Urinary bladder (tissue), 4 donors: ENCODE results near the gene TTLL6. TPM values are rescaled to one million over a fixed set of nuclear protein-coding genes. Genes with fewer than 3 reads are reported as not detected.
"Not testable (repeated sequence)": the region's sequence is repeated elsewhere in the genome, so short reads cannot be mapped to it uniquely, and the experiment has no call there.

Experiments
- DNase-seq: peaks from one replicate; pipeline ENCODE4 v3.0.0-alpha.2; 2015; ENCODE audit errors: extremely low spot score
- H3K27ac ChIP-seq: one replicate; pipeline ENCODE4 v1.5.1; 2013; ENCODE audit warnings: low read depth, mild to moderate bottlenecking, moderate library complexity
- H3K36me3 ChIP-seq: one replicate; pipeline ENCODE4 v1.6.1; 2013; ENCODE audit warnings: mild to moderate bottlenecking, moderate library complexity; ENCODE audit not compliant: insufficient read depth
- H3K4me1 ChIP-seq: one replicate; pipeline ENCODE4 v1.6.1; 2013; ENCODE audit warnings: mild to moderate bottlenecking, moderate library complexity; ENCODE audit not compliant: insufficient read depth
- H3K4me3 ChIP-seq: one replicate; pipeline ENCODE4 v1.5.1; 2013; ENCODE audit warnings: low read depth, low read length
- WGBS: extraction: QIAGEN DNeasy Blood & Tissue Kit; methylation state at CpG from one replicate; pipeline ENCODE4 v1.1.7; 2013; 5-methylcytosine and 5-hydroxymethylcytosine counted together
- polyA plus RNA-seq: library from polyadenylated mRNA; stranded (reverse); fragments of 200-250 nt; gene quantifications from one replicate; pipeline ENCODE4 v1.2.3, GENCODE V29; 2013
- total RNA-seq: library from RNA; depleted of rRNA; stranded (reverse); fragments of >200 nt; gene quantifications from one replicate; pipeline ENCODE4 v1.2.3, GENCODE V29; 2014
- donor health status: healthy with polysubstance abuse.
- donor health status: healthy.

Gene TTLL6
- not detected for total RNA-seq
- 0.15 TPM for polyA plus RNA-seq

GRCh38 chr17:48816774-48817590 lies at the start of gene TTLL6:
TSS of gene TTLL6 (minus strand) at chr17:48817229. CDS start at chr17:48817072, 157 bp downstream.
- H3K27ac ChIP-seq = no peak within 1 kb of the TSS
- H3K4me3 ChIP-seq = peak within 1 kb of the TSS; percentile 32
- no peaks in the 10 kb centered on the region for H3K4me1 ChIP-seq
- peak; percentile 69 for DNase-seq
- 2% methylated on average over 64 of the region's 64 CpGs for WGBS
- H3K36me3 ChIP-seq = no peaks in the 10 kb centered on the region

- Histone ChIP-seq H3K4me3 (no peak overlapping the region), H3K27ac (no peak overlapping the region), H3K36me3 (peaks cover 15% of the 10 kb centered on the region), H3K4me1 (no peaks in the 10 kb centered on the region)
- 88% methylated on average over 4 of the region's 4 CpGs for WGBS
- DNase-seq = no peak
Observed at GRCh38 chr17:48860456-48860855, 43.4 kb upstream of the TTLL6 start.

DNA sequence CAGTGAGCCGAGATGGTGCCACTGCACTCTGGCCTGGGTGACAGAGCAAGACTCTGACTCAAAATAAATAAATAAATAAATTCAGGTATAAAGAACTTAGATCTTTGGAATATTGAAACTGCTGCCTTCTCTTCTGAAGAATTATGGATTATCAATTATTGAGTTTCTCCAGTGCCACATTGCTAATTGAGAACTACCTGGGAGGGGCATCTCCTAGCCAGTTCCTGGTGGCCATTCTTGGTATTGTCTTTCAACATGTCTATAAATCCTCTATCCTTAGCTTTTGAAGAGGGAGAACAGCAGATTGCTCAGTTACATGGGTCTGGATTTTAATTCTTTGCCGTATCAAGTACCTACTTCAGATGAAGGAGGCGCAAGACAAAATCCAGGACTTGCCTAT lies 43.0 kb upstream of the TTLL6 start:
- no peak overlapping the region for H3K4me3 ChIP-seq
- 96% methylated on average over 3 of the region's 3 CpGs for WGBS
- no peak overlapping the region for H3K27ac ChIP-seq
- no peaks in the 10 kb centered on the region for H3K4me1 ChIP-seq
- peaks cover 14% of the 10 kb centered on the region for H3K36me3 ChIP-seq
- no peak for DNase-seq

- no peak for DNase-seq
- Histone ChIP-seq H3K4me3 (no peak overlapping the region), H3K4me1 (no peaks in the 10 kb centered on the region), H3K36me3 (peaks cover 15% of the 10 kb centered on the region), H3K27ac (no peak overlapping the region)
- 69% methylated on average over 3 of the region's 3 CpGs for WGBS
Observed at GRCh38 chr17:48856122-48856821, 39.2 kb upstream of the TTLL6 start.

DNA sequence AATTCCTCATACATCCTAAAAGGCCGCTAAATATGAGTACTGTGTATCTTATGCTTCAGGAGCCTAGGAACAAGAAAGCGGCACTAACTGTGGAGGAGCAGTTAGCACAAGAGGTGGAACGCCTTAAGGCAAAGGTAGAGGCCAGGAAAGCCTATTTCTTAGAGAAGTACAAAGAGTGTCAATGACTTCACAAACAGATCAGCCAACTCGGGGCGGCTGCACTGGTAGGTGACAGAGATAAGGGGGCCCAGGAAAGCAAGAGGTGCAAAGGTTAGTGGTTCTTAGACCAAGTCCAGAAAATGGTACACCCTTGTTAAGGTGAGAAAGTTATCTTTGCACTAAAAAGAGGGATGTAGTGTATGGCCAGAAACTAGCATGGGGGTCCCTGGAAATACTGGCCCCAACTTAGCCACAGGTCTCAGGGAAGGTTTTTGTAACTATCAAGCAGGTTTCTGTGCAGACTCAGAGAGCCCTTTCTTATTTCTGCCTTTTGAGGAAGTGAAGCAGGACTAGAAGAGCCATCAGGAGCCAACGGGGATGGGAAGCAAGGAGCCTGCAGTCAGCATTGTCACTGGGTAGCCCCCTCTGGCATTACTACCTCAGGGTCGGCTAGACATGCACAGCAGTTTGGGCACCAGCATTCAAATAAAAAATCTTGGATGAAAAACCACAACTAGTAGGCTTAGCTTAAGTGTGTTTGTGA lies 37.9 kb upstream of the TTLL6 start:
- H3K27ac ChIP-seq = no peak overlapping the region
- H3K4me3 ChIP-seq = no peak overlapping the region
- peaks cover 11% of the 10 kb centered on the region for H3K36me3 ChIP-seq
- H3K4me1 ChIP-seq = no peaks in the 10 kb centered on the region
- WGBS = 86% methylated on average over 7 of the region's 7 CpGs
- DNase-seq = no peak

DNA sequence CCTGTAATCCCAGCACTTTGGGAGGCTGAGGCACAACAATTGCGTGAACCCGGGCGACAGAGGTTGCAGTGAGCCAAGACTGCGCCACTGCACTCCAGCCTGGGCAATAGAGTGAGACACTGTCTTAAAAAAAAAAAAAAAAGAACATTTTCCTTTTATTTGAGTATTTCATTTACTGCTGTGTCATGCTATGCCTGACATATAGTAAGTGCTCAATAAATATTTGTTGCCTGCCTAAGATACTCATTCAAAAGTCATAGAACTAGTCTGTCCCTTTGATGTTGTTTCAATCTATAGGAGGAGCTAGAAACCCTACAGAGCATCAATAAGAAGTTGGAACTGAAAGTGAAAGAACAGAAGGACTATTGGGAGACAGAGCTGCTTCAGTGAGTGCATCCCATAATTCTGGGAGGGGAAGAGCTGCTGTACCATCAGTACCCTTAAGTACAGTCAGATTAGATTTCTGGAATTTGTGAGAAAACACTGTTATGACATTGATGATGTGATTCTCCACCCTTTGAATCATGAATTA lies 33.8 kb upstream of the TTLL6 start:
- H3K4me3 ChIP-seq = no peak overlapping the region
- DNase-seq = no peak
- H3K4me1 ChIP-seq = no peaks in the 10 kb centered on the region
- H3K27ac ChIP-seq = no peak overlapping the region
- WGBS = 96% methylated on average over 4 of the region's 4 CpGs
- H3K36me3 ChIP-seq = peaks cover 17% of the 10 kb centered on the region

GRCh38 chr17:48843187-48843900 lies 26.3 kb upstream of the TTLL6 start:
- H3K36me3 ChIP-seq = peaks cover 9% of the 10 kb centered on the region
- no peak overlapping the region for H3K4me3 ChIP-seq
- no peak overlapping the region for H3K27ac ChIP-seq
- peaks cover 2% of the 10 kb centered on the region for H3K4me1 ChIP-seq
- WGBS = 83% methylated on average over 6 of the region's 6 CpGs
- DNase-seq = no peak

DNA sequence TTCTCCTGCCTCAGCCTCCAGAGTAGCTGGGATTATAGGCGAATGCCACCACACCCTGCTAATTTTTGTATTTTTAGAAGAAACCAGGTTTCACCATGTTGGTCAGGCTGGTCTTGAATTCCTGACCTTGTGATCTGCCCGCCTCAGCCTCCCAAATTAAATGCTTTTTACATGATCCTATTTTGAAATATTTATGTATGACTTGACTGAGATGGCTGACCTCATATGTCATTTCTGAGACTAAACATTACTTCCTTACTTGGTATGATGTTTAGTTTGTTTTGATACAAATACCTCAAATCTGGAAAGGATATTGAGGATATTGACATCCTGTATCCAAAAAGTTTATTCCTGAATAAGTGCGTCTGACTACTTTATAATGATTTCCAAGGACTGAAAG lies 25.7 kb upstream of the TTLL6 start:
- H3K36me3 ChIP-seq = peaks cover 7% of the 10 kb centered on the region
- H3K27ac ChIP-seq = no peak overlapping the region
- no peak for DNase-seq
- H3K4me3 ChIP-seq = no peak overlapping the region
- WGBS = 89% methylated on average over 3 of the region's 3 CpGs
- peaks cover 2% of the 10 kb centered on the region for H3K4me1 ChIP-seq

DNA sequence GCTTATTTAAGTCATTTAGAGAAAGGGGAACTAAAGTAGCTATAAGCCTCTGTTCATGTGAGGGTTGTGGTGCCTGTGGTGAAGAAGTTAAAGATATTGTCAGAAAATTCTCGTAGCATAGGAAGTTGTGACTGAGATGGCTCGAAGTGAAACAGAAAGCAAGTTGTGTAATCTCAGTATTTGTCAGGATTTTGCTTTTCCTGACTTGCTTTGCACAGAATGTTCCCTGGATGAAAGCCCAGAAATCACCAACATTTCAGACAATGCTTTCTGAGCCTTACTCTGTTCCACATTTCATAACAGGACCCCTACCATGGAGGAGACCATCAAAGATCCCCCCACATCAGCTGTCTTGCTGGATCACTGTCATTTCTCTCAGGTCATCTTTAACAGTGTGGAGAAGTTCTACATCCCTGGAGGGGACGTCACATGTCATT lies 24.4 kb upstream of the TTLL6 start:
- Histone ChIP-seq H3K4me1 (peaks cover 2% of the 10 kb centered on the region), H3K4me3 (peak overlapping the region; percentile 26), H3K27ac (peak overlapping the region; percentile 92), H3K36me3 (peaks cover 7% of the 10 kb centered on the region)
- no peak for DNase-seq
- WGBS = 19% methylated on average over 3 of the region's 3 CpGs

- no peak for DNase-seq
- H3K4me1 ChIP-seq = peaks cover 2% of the 10 kb centered on the region
- H3K27ac ChIP-seq = peak overlapping the region; percentile 38
- H3K4me3 ChIP-seq = no peak overlapping the region
- peaks cover 5% of the 10 kb centered on the region for H3K36me3 ChIP-seq
- 55% methylated on average over 3 of the region's 3 CpGs for WGBS
Observed at GRCh38 chr17:48840441-48840840, 23.4 kb upstream of the TTLL6 start.

DNA sequence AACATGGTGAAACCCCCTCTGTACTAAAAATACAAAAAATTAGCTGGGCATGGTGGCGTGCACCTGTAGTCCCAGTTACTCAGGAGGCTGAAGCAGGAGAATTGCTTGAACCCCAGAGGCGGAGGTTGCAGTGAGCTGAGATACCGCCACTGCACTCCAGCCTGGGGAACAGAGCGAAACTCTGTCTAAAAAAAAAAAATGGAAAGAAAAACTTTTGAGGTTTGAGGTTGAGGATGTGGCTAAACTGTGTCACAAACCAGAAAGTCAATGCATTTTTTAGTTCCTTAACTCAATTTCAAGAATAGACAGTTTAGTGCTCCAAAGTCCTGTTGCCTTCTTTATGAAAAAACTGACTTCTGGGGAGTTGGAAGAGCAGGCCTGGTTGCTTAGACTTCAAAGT lies 20.4 kb upstream of the TTLL6 start:
- H3K4me3 ChIP-seq, DNase-seq, H3K27ac ChIP-seq, H3K4me1 ChIP-seq, H3K36me3 ChIP-seq: not testable (repeated sequence)
- WGBS = 84% methylated on average over 4 of the region's 4 CpGs

DNA sequence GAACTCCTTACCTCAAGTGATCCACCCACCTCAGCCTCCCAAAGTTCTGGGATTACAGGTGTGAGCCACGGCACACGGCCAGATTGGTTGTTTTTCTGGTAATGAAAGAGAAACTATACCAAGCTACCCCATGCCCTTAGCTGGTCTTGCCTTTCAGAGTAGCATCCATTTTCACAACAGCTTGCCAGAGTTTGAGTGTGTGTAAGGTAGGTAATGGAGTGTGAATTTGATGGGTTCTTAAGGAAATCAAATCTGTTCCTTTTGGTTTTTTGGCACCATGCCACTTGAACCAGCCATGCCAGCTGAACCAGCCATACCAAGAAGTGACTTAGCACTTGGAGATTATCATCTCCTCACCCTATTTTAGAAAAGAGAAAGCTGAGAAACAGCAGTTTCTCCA lies 18.9 kb upstream of the TTLL6 start:
- WGBS = 94% methylated on average over 2 of the region's 2 CpGs
- H3K27ac ChIP-seq = peak overlapping the region; percentile 18
- no peak for DNase-seq
- no peak overlapping the region for H3K4me3 ChIP-seq
- peaks cover 3% of the 10 kb centered on the region for H3K4me1 ChIP-seq
- no peaks in the 10 kb centered on the region for H3K36me3 ChIP-seq

DNA sequence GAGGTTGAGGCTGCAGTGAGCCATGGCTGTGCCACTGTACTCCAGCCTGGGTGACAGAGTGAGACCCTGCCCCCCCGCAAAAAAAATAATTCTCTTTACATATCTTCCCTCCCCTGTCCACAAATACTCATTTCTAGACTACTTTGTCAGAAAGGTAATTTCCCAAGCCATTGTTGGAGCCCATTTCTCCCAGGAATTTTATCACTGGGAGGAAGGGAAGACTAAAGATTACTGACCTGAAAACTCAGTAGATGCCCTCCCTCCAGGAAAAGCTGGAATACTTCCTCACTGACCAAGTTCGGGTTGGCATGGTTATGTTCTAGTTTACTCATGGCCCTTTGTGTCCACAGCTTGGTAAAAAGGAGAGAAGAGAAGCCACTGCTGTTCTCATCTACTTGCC lies 17.9 kb upstream of the TTLL6 start:
- no peak overlapping the region for H3K27ac ChIP-seq
- H3K4me1 ChIP-seq = peaks cover 1% of the 10 kb centered on the region

More for the DNA sequence above, 17.9 kb upstream of the TTLL6 start:
- DNase-seq = no peak
- 84% methylated on average over 2 of the region's 2 CpGs for WGBS
- Histone ChIP-seq H3K4me3 (no peak overlapping the region), H3K36me3 (no peaks in the 10 kb centered on the region)
